Neuronal stem cell (in vitro differentiated cells): ENCODE results near the gene SMURF2.

Source experiments
- DNase-seq: peaks from one replicate; pipeline ENCODE4 v3.0.0-alpha.2; 2013; ENCODE audit warnings: low spot score
- H2AFZ ChIP-seq: one replicate; pipeline ENCODE4 v1.6.1; 2013; ENCODE audit warnings: mild to moderate bottlenecking, low read length, inconsistent platforms
- H2AK5ac ChIP-seq: 2 replicates; pipeline ENCODE4 v1.6.1; 2013; ENCODE audit warnings: low read depth, mild to moderate bottlenecking, inconsistent platforms, low read length, moderate library complexity, mixed read lengths
- H2BK120ac ChIP-seq: 2 replicates; pipeline ENCODE4 v1.6.1; 2013; ENCODE audit warnings: low read depth, mild to moderate bottlenecking, inconsistent platforms, low read length, moderate library complexity, mixed read lengths
- H2BK12ac ChIP-seq: one replicate; pipeline ENCODE4 v1.6.1; 2013; ENCODE audit warnings: low read length, inconsistent platforms
- H2BK15ac ChIP-seq: 2 replicates; pipeline ENCODE4 v1.6.1; 2013; ENCODE audit warnings: mild to moderate bottlenecking, low read length, inconsistent platforms, mixed read lengths
- H2BK5ac ChIP-seq: one replicate; pipeline ENCODE4 v1.6.1; 2013; ENCODE audit warnings: inconsistent platforms, mild to moderate bottlenecking, low read length, moderate library complexity
- H3K14ac ChIP-seq: one replicate; pipeline ENCODE4 v1.6.1; 2013; ENCODE audit warnings: low read length, inconsistent platforms
- H3K18ac ChIP-seq: 2 replicates; pipeline ENCODE4 v1.6.1; 2013; ENCODE audit warnings: low read length, inconsistent platforms
- H3K23ac ChIP-seq: 2 replicates; pipeline ENCODE4 v1.6.1; 2013; ENCODE audit warnings: low read depth, mild to moderate bottlenecking, mixed read lengths, low read length, inconsistent platforms; ENCODE audit not compliant: poor library complexity
- H3K27ac ChIP-seq: replicated peaks from 3 replicates; pipeline ENCODE4 v1.5.1; 2013; ENCODE audit warnings: low read length, inconsistent platforms
- H3K27me3 ChIP-seq, 3 experiments: 2 replicates each; pipeline ENCODE4 v1.6.1; 2013; ENCODE audit warnings: low read length in 3 of 3, mild to moderate bottlenecking in 2 of 3, inconsistent platforms in 1 of 3, low read depth in 1 of 3, mixed read lengths in 1 of 3, moderate library complexity in 1 of 3; ENCODE audit not compliant: control insufficient read depth in 3 of 3, insufficient read depth in 3 of 3
- H3K36me3 ChIP-seq, 2 donors: replicated peaks in 1 of 2; 2 replicates each; pipeline ENCODE4 v1.6.1; 2013; ENCODE audit warnings: low read length in 2 of 2; ENCODE audit not compliant: control insufficient read depth in 2 of 2, insufficient read depth in 2 of 2
- H3K4ac ChIP-seq: 2 replicates; pipeline ENCODE4 v1.6.1; 2013; ENCODE audit warnings: inconsistent platforms, mild to moderate bottlenecking, low read length, moderate library complexity
- H3K4me1 ChIP-seq, 2 donors: 1 replicate in 1 of 2; 2 replicates in 1 of 2; pipeline ENCODE4 v1.6.1; 2013; ENCODE audit warnings: low read length in 2 of 2, low read depth in 1 of 2; ENCODE audit not compliant: control insufficient read depth in 2 of 2, insufficient read depth in 1 of 2
- H3K4me2 ChIP-seq: one replicate; pipeline ENCODE4 v1.6.1; 2013; ENCODE audit warnings: mild to moderate bottlenecking, low read length, inconsistent platforms; ENCODE audit not compliant: insufficient read depth, poor library complexity, severe bottlenecking
- H3K4me3 ChIP-seq, 2 donors: 2 replicates each; pipeline ENCODE4 v1.5.1; 2013; ENCODE audit warnings: low read length in 2 of 2, mild to moderate bottlenecking in 2 of 2, inconsistent platforms in 1 of 2, moderate library complexity in 1 of 2
- H3K79me1 ChIP-seq: one replicate; pipeline ENCODE4 v1.6.1; 2013; ENCODE audit warnings: low read depth, mild to moderate bottlenecking, inconsistent platforms, low read length, moderate library complexity
- H3K9ac ChIP-seq: one replicate; pipeline ENCODE4 v1.6.1; 2013; ENCODE audit warnings: mild to moderate bottlenecking, low read depth, low read length, inconsistent platforms; ENCODE audit not compliant: poor library complexity
- H3K9me3 ChIP-seq, 2 donors: replicated peaks in 1 of 2; 2 replicates each; pipeline versions ENCODE3 to v1.6.1; 2013; ENCODE audit warnings: low read length in 2 of 2, mild to moderate bottlenecking in 2 of 2, inconsistent platforms in 1 of 2, low read depth in 1 of 2, mixed read lengths in 1 of 2, moderate library complexity in 1 of 2; ENCODE audit not compliant: control insufficient read depth in 2 of 2, insufficient read depth in 1 of 2
- H4K8ac ChIP-seq: one replicate; pipeline ENCODE4 v1.6.1; 2013; ENCODE audit warnings: low read depth, mild to moderate bottlenecking, inconsistent platforms, low read length, moderate library complexity
- H4K91ac ChIP-seq: one replicate; pipeline ENCODE4 v1.6.1; 2013; ENCODE audit warnings: low read length, low read depth, mild to moderate bottlenecking, inconsistent platforms; ENCODE audit not compliant: poor library complexity
- WGBS, 2 donors: extraction: QIAGEN DNeasy Blood & Tissue Kit; methylation state at CpG; one replicate each; pipeline ENCODE4 v1.1.7; 2013; ENCODE audit warnings: missing lambda C conversion rate in 2 of 2, mixed read lengths in 1 of 2; ENCODE audit not compliant: insufficient read length in 2 of 2, insufficient replicate concordance in 1 of 2; ENCODE audit errors: extremely low coverage in 2 of 2; 5-methylcytosine and 5-hydroxymethylcytosine counted together

The SMURF2 gene

GRCh38 chr17:64687376-64687775 lies 25.3 kb upstream of the SMURF2 start:
- H2BK120ac ChIP-seq: no peak overlapping the region
- H4K8ac ChIP-seq: no peak overlapping the region
- H3K79me1 ChIP-seq: no peaks in the 10 kb centered on the region
- H3K4ac ChIP-seq: no peak overlapping the region
- H3K4me3 ChIP-seq: no peak overlapping the region
- peaks cover 0 to 3% of the 10 kb centered on the region in 2 donors for H3K4me1 ChIP-seq
- WGBS, 2 donors: no CpG with 5 or more reads among the region's 4 CpGs
- H2BK5ac ChIP-seq: no peak overlapping the region
- H2AK5ac ChIP-seq: no peak overlapping the region
- no peak overlapping the region for H2BK15ac ChIP-seq
- H4K91ac ChIP-seq: no peak overlapping the region
- DNase-seq: no peak
- no peak overlapping the region for H3K9ac ChIP-seq
- no peak overlapping the region for H3K27ac ChIP-seq
- no peak overlapping the region for H2AFZ ChIP-seq
- H2BK12ac ChIP-seq: no peak overlapping the region
- no peak overlapping the region for H3K23ac ChIP-seq
- no peak overlapping the region for H3K18ac ChIP-seq
- H3K9me3 ChIP-seq: no peaks in the 10 kb centered on the region
- no peaks in the 10 kb centered on the region for H3K36me3 ChIP-seq
- H3K4me2 ChIP-seq: no peak overlapping the region
- peaks cover 0 to 3% (median 0%) of the 10 kb centered on the region in 3 experiments for H3K27me3 ChIP-seq
- H3K14ac ChIP-seq: no peak overlapping the region

- Histone ChIP-seq H3K9ac (no peak overlapping the region), H3K27ac (no peak overlapping the region), H3K4me2 (no peak overlapping the region), H3K23ac (no peak overlapping the region), H2AK5ac (no peak overlapping the region), H2BK120ac (no peak overlapping the region), H2AFZ (no peak overlapping the region), H4K91ac (no peak overlapping the region), H3K4ac (no peak overlapping the region), H3K36me3 (no peaks in the 10 kb centered on the region), H3K9me3 (no peaks in the 10 kb centered on the region), H2BK5ac (no peak overlapping the region), H3K27me3 (peaks cover 0 to 3% (median 0%) of the 10 kb centered on the region in 3 experiments), H4K8ac (no peak overlapping the region), H3K18ac (no peak overlapping the region), H3K4me1 (peaks cover 0 to 3% of the 10 kb centered on the region in 2 donors), H2BK15ac (no peak overlapping the region), H2BK12ac (no peak overlapping the region), H3K4me3 (no peak overlapping the region), H3K14ac (no peak overlapping the region), H3K79me1 (no peaks in the 10 kb centered on the region)
- WGBS, 2 donors: no CpG with 5 or more reads among the region's 2 CpGs
- no peak for DNase-seq
Observed at GRCh38 chr17:64686705-64687104, 24.6 kb upstream of the SMURF2 start.

- Histone ChIP-seq H2BK5ac (no peak overlapping the region), H2BK120ac (no peak overlapping the region), H3K27me3 (peaks cover 0 to 3% (median 0%) of the 10 kb centered on the region in 3 experiments), H3K4me1 (peaks cover 0 to 3% of the 10 kb centered on the region in 2 donors), H4K8ac (no peak overlapping the region), H3K4me2 (no peak overlapping the region), H2BK15ac (no peak overlapping the region), H3K14ac (no peak overlapping the region), H3K18ac (no peak overlapping the region), H3K36me3 (no peaks in the 10 kb centered on the region), H2AFZ (no peak overlapping the region), H3K79me1 (no peaks in the 10 kb centered on the region), H3K23ac (no peak overlapping the region), H3K9ac (no peak overlapping the region), H2BK12ac (no peak overlapping the region), H3K27ac (no peak overlapping the region), H3K9me3 (no peaks in the 10 kb centered on the region), H3K4me3 (no peak overlapping the region), H3K4ac (no peak overlapping the region), H2AK5ac (no peak overlapping the region), H4K91ac (no peak overlapping the region)
- no CpG with 5 or more reads among the region's 9 CpGs for WGBS, 2 donors
- no peak for DNase-seq
Observed at GRCh38 chr17:64685705-64686104, 23.6 kb upstream of the SMURF2 start.

GRCh38 chr17:64683796-64684195 lies 21.7 kb upstream of the SMURF2 start:
- H3K79me1 ChIP-seq: no peaks in the 10 kb centered on the region
- DNase-seq: no peak
- no peak overlapping the region for H3K27ac ChIP-seq
- no peaks in the 10 kb centered on the region for H3K27me3 ChIP-seq
- no peak overlapping the region for H2AFZ ChIP-seq
- H2AK5ac ChIP-seq: no peak overlapping the region
- H3K4me2 ChIP-seq: no peak overlapping the region
- H2BK120ac ChIP-seq: no peak overlapping the region
- H3K4ac ChIP-seq: no peak overlapping the region
- no peak overlapping the region for H3K23ac ChIP-seq
- H3K4me1 ChIP-seq: peaks cover 0 to 3% of the 10 kb centered on the region in 2 donors
- H4K8ac ChIP-seq: no peak overlapping the region
- H2BK5ac ChIP-seq: no peak overlapping the region
- no peak overlapping the region for H3K18ac ChIP-seq
- no peak overlapping the region for H4K91ac ChIP-seq
- no peak overlapping the region for H2BK12ac ChIP-seq
- WGBS, 2 donors: no CpG with 5 or more reads among the region's 2 CpGs
- no peak overlapping the region for H2BK15ac ChIP-seq
- no peaks in the 10 kb centered on the region for H3K36me3 ChIP-seq
- no peak overlapping the region for H3K4me3 ChIP-seq
- no peak overlapping the region for H3K14ac ChIP-seq
- H3K9me3 ChIP-seq: no peaks in the 10 kb centered on the region
- H3K9ac ChIP-seq: no peak overlapping the region
